Measurements from ENCODE around the gene HOXC13.

HOXC13 gene

DNA sequence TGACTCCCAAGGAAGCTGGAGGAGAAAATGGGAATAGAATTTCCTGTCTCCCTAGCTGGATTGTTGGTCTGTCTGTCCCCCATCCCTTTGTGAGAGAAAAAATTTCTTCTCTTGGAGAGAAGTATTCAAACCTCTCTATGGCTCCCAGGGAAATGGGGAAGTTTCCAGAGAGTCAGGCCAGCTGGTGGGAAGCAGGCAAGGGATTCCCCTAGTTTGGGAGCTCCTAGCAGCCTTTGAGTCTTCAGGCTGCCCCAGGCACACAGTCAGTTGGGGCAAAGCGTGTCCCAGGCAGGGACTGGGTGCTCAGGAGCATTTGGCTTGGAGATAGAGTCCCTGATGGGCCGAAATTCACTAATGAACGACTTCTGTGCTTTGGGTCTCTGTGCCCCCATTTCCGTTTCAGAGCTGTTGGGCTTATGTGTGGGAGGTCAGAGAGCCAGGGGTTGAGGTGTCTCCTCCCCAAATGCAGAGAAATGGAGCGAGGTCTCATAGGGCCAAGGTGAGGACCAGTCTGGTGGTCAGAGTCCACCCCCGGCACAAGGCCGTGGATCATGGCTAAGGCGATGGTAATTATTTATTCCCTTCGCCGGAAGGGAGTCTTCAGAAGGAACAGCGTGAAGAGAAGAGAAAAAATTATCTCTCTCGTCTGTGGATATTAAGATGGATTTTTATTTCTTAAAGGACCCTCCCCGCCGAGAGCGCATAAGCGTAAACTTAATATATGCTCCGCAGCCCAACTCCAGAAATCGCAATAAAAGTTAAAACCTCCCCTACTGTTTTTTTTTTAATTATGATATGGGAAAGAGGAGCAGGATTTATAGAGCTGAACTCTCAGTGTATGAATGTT, 54.8 kb downstream of the HOXC13 start:
- H3K36me3 Mint-ChIP-seq, result no peaks in the 10 kb centered on the region
- no peak overlapping the region for H3K4me3 Mint-ChIP-seq
- DNase-seq (ENCODE audit: low spot score in 2 of 2) (no peak), ATAC-seq (ENCODE audit: low read depth) (no peak)
- peak overlapping the region; percentile 83 for H3K27ac Mint-ChIP-seq
- no peaks in the 10 kb centered on the region for H3K9me3 Mint-ChIP-seq
- peaks cover 50% of the 10 kb centered on the region for H3K27me3 Mint-ChIP-seq
- H3K4me1 Mint-ChIP-seq, result peaks cover 37% of the 10 kb centered on the region

DNA sequence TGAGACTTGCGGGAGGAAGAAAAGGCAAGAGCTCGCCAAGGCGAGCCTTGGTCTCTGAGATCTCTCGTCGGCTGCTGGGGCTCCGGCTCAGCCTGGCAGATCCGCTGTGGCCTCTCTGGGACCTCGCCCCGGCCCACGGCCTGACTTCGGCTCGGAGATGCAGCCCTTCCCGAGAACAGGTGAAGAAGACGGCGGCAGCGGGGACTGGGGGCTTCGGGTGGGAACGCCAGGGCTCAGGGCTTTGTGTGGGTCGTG, 55.3 kb downstream of the HOXC13 start:
- ATAC-seq (ENCODE audit: low read depth) (no peak), DNase-seq (ENCODE audit: low spot score in 2 of 2) (no peak)
- no peaks in the 10 kb centered on the region for H3K9me3 Mint-ChIP-seq
- peaks cover 54% of the 10 kb centered on the region for H3K27me3 Mint-ChIP-seq
- peak overlapping the region; percentile 57 for H3K4me3 Mint-ChIP-seq
- H3K36me3 Mint-ChIP-seq, result no peaks in the 10 kb centered on the region
- H3K4me1 Mint-ChIP-seq, result peaks cover 35% of the 10 kb centered on the region
- H3K27ac Mint-ChIP-seq, result peak overlapping the region; percentile 83

DNA sequence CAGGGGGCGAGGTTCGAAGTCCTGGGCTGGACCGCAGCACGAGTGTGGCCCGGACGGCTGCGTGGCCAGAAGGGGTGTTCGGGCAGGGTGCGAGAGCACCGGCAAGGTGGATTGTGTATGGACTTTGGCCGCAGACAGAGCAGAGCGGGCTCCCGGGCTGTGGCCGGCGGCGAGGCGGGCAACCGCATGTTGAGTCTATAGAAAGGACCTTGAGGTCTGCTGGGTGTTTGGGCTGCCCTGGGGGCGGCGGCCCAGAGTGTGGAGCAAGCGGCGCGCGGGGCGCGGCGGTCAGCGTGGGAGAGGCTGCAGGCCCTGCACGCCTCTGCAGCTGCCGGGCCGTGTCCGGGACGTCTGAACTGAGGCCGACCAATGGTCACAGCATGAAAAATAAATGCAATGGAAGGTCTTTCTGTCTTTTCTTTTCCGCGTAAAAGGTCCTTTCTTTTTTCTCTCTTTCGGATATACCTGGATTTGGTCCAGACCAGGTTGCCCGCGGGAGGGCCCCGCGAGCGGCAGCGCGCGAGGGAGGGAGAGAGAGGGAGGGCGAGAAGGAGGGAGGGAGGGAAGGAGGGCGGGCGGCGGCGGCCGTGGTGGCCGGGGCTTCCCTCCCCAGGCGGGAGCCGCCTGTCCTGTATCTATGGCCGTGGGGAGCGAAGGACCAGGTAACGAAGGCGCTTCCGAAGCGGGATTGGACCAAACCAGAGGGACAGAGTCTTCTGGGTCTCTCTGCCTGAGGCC, 55.8 kb downstream of the HOXC13 start:
- Mint-ChIP-seq H3K9me3 (no peaks in the 10 kb centered on the region), H3K27ac (peak overlapping the region; percentile 83), H3K27me3 (peaks cover 52% of the 10 kb centered on the region), H3K4me3 (peak overlapping the region; percentile 57), H3K36me3 (no peaks in the 10 kb centered on the region), H3K4me1 (peaks cover 30% of the 10 kb centered on the region)
- ATAC-seq (ENCODE audit: low read depth) (no peak), DNase-seq (ENCODE audit: low spot score in 2 of 2) (no peak)

DNA sequence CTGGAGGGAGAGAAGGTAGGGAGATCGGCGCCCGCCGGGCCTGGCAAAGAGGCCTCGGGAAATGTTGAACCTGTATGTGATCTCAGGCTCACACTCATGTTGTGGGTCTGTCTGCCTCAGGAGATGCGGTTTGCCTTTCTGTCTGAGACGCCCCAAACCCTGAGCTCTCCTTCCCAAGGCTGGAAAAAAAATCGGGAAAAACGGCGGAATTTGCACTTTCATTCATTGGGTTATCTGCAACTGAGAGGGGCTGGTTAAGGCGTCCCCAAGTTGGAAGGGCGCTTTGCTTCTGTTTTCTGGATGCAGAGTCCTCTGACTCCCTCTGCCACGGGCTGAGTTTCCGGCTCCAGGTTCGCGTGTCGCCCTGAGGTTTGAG, 56.4 kb downstream of the HOXC13 start:
- H3K36me3 Mint-ChIP-seq, result no peaks in the 10 kb centered on the region
- H3K9me3 Mint-ChIP-seq, result no peaks in the 10 kb centered on the region
- H3K27ac Mint-ChIP-seq, result peak overlapping the region; percentile 21
- peaks cover 24% of the 10 kb centered on the region for H3K4me1 Mint-ChIP-seq
- H3K4me3 Mint-ChIP-seq, result peak overlapping the region; percentile 39
- DNase-seq (ENCODE audit: low spot score in 2 of 2) (no peak), ATAC-seq (ENCODE audit: low read depth) (no peak)
- H3K27me3 Mint-ChIP-seq, result peaks cover 47% of the 10 kb centered on the region

DNA sequence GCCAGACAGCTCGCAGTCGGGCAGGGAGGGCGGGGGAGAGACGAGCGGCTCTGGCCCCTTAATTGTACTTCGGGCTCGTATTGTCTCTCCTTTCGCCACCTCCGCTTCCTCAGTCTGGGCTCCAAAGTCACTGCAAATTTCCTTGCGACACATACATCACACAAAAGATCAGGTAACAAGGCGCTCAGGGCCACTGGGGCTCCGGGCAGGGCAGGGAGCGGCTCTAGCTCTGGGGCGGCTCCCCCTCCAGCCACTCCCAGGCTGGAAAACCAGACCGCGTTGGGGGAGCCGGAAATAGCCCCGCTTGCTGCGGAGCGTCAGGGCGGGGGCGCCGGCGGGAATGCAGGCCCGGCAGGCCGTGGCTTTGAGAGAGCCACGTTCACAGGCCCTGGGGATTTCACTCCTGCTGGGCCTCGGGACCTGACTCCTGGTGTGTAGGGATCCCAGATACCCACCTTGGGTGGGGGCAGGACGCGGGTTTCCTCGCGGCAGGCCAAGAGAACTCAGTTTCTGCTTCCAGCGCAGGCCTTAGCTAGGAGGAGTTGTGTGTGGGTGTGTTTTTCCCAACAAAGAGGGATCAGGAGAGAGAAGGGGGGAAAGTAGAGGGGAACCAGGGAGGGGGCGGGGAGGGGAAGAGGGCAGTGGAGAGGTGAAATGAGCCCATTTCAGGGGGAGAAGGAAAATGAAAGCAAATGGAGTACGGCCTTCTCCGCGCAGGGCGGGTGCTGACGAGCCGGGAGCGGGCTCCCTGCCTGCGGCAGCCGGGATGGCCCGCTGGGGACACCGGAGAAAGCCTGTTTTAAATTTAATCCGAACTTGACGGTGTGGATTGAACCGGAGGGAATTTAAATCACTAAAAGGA, 57.0 kb downstream of the HOXC13 start:
- H3K9me3 Mint-ChIP-seq, result no peaks in the 10 kb centered on the region
- peak overlapping the region; percentile 86 for H3K4me3 Mint-ChIP-seq
- H3K4me1 Mint-ChIP-seq, result peaks cover 21% of the 10 kb centered on the region
- H3K27me3 Mint-ChIP-seq, result peaks cover 41% of the 10 kb centered on the region
- H3K27ac Mint-ChIP-seq, result peak overlapping the region; percentile 21
- peak; percentile 43 for ATAC-seq (ENCODE audit: low read depth)
- DNase-seq (ENCODE audit: low spot score in 2 of 2), result no peak
- H3K36me3 Mint-ChIP-seq, result no peaks in the 10 kb centered on the region
